ENCODE measurements around the gene MRPS5.

Gene MRPS5

GRCh38 chr2:95061119-95061512 lies 60.5 kb downstream of the MRPS5 start:
- DNase-seq (ENCODE audit: low read depth in 3 of 3), result no peak

GRCh38 chr2:95060446-95061118 lies 61.0 kb downstream of the MRPS5 start:
- no peak for DNase-seq (ENCODE audit: low read depth in 3 of 3)

GRCh38 chr2:95059656-95060370 lies 61.8 kb downstream of the MRPS5 start:
- DNase-seq (ENCODE audit: low read depth in 3 of 3), result no peak

- DNase-seq (ENCODE audit: low read depth in 3 of 3), result no peak
Observed at GRCh38 chr2:95058989-95059641, 62.5 kb downstream of the MRPS5 start.

- DNase-seq (ENCODE audit: low read depth in 3 of 3), result no peak
Observed at GRCh38 chr2:95058466-95058988, 63.1 kb downstream of the MRPS5 start.

GRCh38 chr2:95057535-95058370 lies 63.9 kb downstream of the MRPS5 start:
- no peak for DNase-seq (ENCODE audit: low read depth in 3 of 3)

GRCh38 chr2:95056461-95057459 lies 64.8 kb downstream of the MRPS5 start:
- DNase-seq (ENCODE audit: low read depth in 3 of 3), result no peak

- DNase-seq (ENCODE audit: low read depth in 3 of 3), result no peak
Observed at GRCh38 chr2:95056044-95056443, 65.6 kb downstream of the MRPS5 start.

- DNase-seq (ENCODE audit: low read depth in 3 of 3), result no peak
Observed at GRCh38 chr2:95055262-95055661, 66.3 kb downstream of the MRPS5 start.

GRCh38 chr2:95054016-95054415 lies 67.6 kb downstream of the MRPS5 start:
- DNase-seq (ENCODE audit: low read depth in 3 of 3), result no peak

- no peak for DNase-seq (ENCODE audit: low read depth in 3 of 3)
Observed at GRCh38 chr2:95053543-95053942, 68.1 kb downstream of the MRPS5 start.

GRCh38 chr2:95052804-95053479 lies 68.7 kb downstream of the MRPS5 start:
- DNase-seq (ENCODE audit: low read depth in 3 of 3), result no peak

- DNase-seq (ENCODE audit: low read depth in 3 of 3), result no peak
Observed at GRCh38 chr2:95052307-95052706, 69.3 kb downstream of the MRPS5 start.

- DNase-seq (ENCODE audit: low read depth in 3 of 3), result no peak
Observed at GRCh38 chr2:95051626-95052025, 70.0 kb downstream of the MRPS5 start.

GRCh38 chr2:95050385-95051300 lies 71.0 kb downstream of the MRPS5 start:
- DNase-seq (ENCODE audit: low read depth in 3 of 3), result no peak

GRCh38 chr2:95049961-95050360 lies 71.6 kb downstream of the MRPS5 start:
- DNase-seq (ENCODE audit: low read depth in 3 of 3), result no peak

GRCh38 chr2:95049683-95049955 lies 72.0 kb downstream of the MRPS5 start:
- no peak for DNase-seq (ENCODE audit: low read depth in 3 of 3)

- DNase-seq (ENCODE audit: low read depth in 3 of 3), result no peak
Observed at GRCh38 chr2:95048825-95049682, 72.6 kb downstream of the MRPS5 start.
